GM23338 (cell line): ENCODE measurements around the gene DGCR6L. TPM values are rescaled to one million over a fixed set of nuclear protein-coding genes. Genes with fewer than 3 reads are reported as not detected.
A peak's percentile ranks its signal among the peaks of the same experiment; 100 is the strongest.
"Not testable (repeated sequence)": the region's sequence is repeated elsewhere in the genome, so short reads cannot be mapped to it uniquely, and the experiment has no call there.

Experiments
- ATAC-seq: fragments of 200-7000 bp; cut with Tn5 transposase; 3 replicates; pipeline ENCODE4 v1.9.1; 2020
- DNase-seq: peaks from one replicate; pipeline ENCODE4 v3.0.0-alpha.2; 2015; ENCODE audit warnings: low spot score
- H2AFZ ChIP-seq: fragments of 200-600 bp; sonication (generic); 2 replicates; pipeline ENCODE4 v1.8.0; 2016; ENCODE audit warnings: antibody characterized with exemption, mild to moderate bottlenecking, moderate library complexity
- H3F3A ChIP-seq: fragments of 200-600 bp; sonication (generic); replicated peaks from 2 replicates; pipeline ENCODE4 v1.8.0; 2017; ENCODE audit warnings: antibody characterized with exemption, mixed run types, low read depth
- H3K27ac ChIP-seq: fragments of 200-600 bp; sonication (generic); 2 replicates; pipeline ENCODE4 v1.6.1; 2016; ENCODE audit warnings: low read depth
- H3K27me3 ChIP-seq: fragments of 200-600 bp; sonication (generic); 2 replicates; pipeline ENCODE4 v1.8.0; 2016; ENCODE audit warnings: mild to moderate bottlenecking, mixed run types, moderate library complexity; ENCODE audit not compliant: insufficient read depth
- H3K36me3 ChIP-seq: fragments of 200-600 bp; sonication (generic); 2 replicates; pipeline ENCODE4 v1.8.0; 2016; ENCODE audit warnings: mild to moderate bottlenecking; ENCODE audit not compliant: insufficient read depth
- H3K4me1 ChIP-seq: fragments of 200-600 bp; sonication (generic); 2 replicates; pipeline ENCODE4 v1.8.0; 2016; ENCODE audit warnings: mild to moderate bottlenecking, moderate library complexity; ENCODE audit not compliant: insufficient read depth
- H3K4me2 ChIP-seq: fragments of 200-600 bp; sonication (generic); 2 replicates; pipeline ENCODE4 v1.7.1; 2017; ENCODE audit warnings: mixed run types
- H3K4me3 ChIP-seq: fragments of 200-600 bp; sonication (generic); 2 replicates; pipeline ENCODE4 v1.6.1; 2016; ENCODE audit warnings: mixed run types
- H3K79me2 ChIP-seq: fragments of 200-600 bp; sonication (generic); replicated peaks from 2 replicates; pipeline ENCODE4 v1.8.0; 2017; ENCODE audit warnings: mild to moderate bottlenecking; ENCODE audit not compliant: insufficient read depth
- H3K9me2 ChIP-seq: fragments of 200-600 bp; sonication (generic); 2 replicates; pipeline ENCODE4 v1.8.0; 2017; ENCODE audit not compliant: insufficient read depth
- H4K20me1 ChIP-seq: fragments of 200-600 bp; sonication (generic); replicated peaks from 2 replicates; pipeline ENCODE4 v1.8.0; 2017; ENCODE audit warnings: mild to moderate bottlenecking; ENCODE audit not compliant: insufficient read depth
- H3K27ac Mint-ChIP-seq: 2 replicates; pipeline ENCODE4 v1.8.0; 2020; ENCODE audit warnings: inconsistent platforms, mild to moderate bottlenecking, moderate library complexity, mixed read lengths
- H3K27me3 Mint-ChIP-seq: 3 replicates; pipeline ENCODE4 v1.8.0; 2022; ENCODE audit warnings: low read depth, mild to moderate bottlenecking, moderate library complexity, mixed read lengths, inconsistent platforms; ENCODE audit not compliant: insufficient read depth, poor library complexity
- H3K36me3 Mint-ChIP-seq: 3 replicates; pipeline ENCODE4 v1.8.0; 2021; ENCODE audit warnings: low read depth, mild to moderate bottlenecking, inconsistent platforms, moderate library complexity, mixed read lengths
- H3K4me1 Mint-ChIP-seq: 3 replicates; pipeline ENCODE4 v1.8.0; 2020; ENCODE audit warnings: mild to moderate bottlenecking, inconsistent platforms, mixed read lengths
- H3K4me3 Mint-ChIP-seq: 3 replicates; pipeline ENCODE4 v1.8.0; 2021; ENCODE audit warnings: moderate library complexity, mild to moderate bottlenecking, inconsistent platforms, mixed read lengths
- H3K9me3 Mint-ChIP-seq: 3 replicates; pipeline ENCODE4 v1.8.0; 2020; ENCODE audit warnings: moderate library complexity, mild to moderate bottlenecking, inconsistent platforms, mixed read lengths
- EZH2 ChIP-seq: fragments of 200-600 bp; sonication (generic); IDR thresholded peaks from one replicate; pipeline ENCODE4 v1.8.0; 2017; ENCODE audit warnings: antibody characterized with exemption, mild to moderate bottlenecking, low read depth; ENCODE audit not compliant: unreplicated experiment
- POLR2AphosphoS5 ChIP-seq: IDR thresholded peaks from 2 replicates; pipeline ENCODE4 v1.6.1; 2016; ENCODE audit warnings: antibody characterized with exemption, low read depth
- STAT1 ChIP-seq: IDR thresholded peaks from one replicate; pipeline ENCODE4 v1.6.1; 2016; ENCODE audit warnings: antibody characterized with exemption; ENCODE audit not compliant: unreplicated experiment
- polyA plus RNA-seq: library from polyadenylated mRNA; unstranded; fragments of >200 nt; fragmentation: Nextera tagmentation; extraction: Ambion mirVana; gene quantifications from 2 replicates; pipeline ENCODE4 v1.2.1, GENCODE V29; 2016
- total RNA-seq: library from RNA; depleted of rRNA; stranded (reverse); fragments of >200 nt; shearing (Covaris generic); gene quantifications from 2 replicates; pipeline ENCODE4 v1.2.3, GENCODE V29; 2014
- TF ChIP-seq, protein P1 (sequence below): fragments of 250-450 bp; sonication (Bioruptor Pico); IDR thresholded peaks from 2 replicates; pipeline ENCODE4 v1.5.0; 2020; ENCODE audit warnings: mild to moderate bottlenecking, moderate library complexity
- TF ChIP-seq, protein P2 (sequence below): IDR thresholded peaks from 2 replicates; pipeline ENCODE4 v1.6.1; 2016; ENCODE audit warnings: antibody characterized with exemption

The DGCR6L gene
- total and polyA plus RNA-seq, 2 experiments from 2014 or later, result 66.3 to 85.9 TPM

GRCh38 chr22:20328569-20328930, 8.7 kb upstream of the DGCR6L start:
- H3K4me3 Mint-ChIP-seq, H3F3A ChIP-seq, H4K20me1 ChIP-seq, H3K9me3 Mint-ChIP-seq, H3K27me3 Mint-ChIP-seq, H3K4me2 ChIP-seq, H3K4me3 ChIP-seq, H3K36me3 ChIP-seq, H2AFZ ChIP-seq, H3K27ac ChIP-seq, H3K4me1 ChIP-seq, H3K27ac Mint-ChIP-seq, H3K27me3 ChIP-seq, H3K9me2 ChIP-seq, ATAC-seq, H3K36me3 Mint-ChIP-seq, H3K4me1 Mint-ChIP-seq, H3K79me2 ChIP-seq: not testable (repeated sequence)
- peak; percentile 22 for DNase-seq

- H3K27me3 ChIP-seq, H3K36me3 Mint-ChIP-seq, H3K4me1 ChIP-seq, H3K4me3 ChIP-seq, H3K27ac Mint-ChIP-seq, H3K4me2 ChIP-seq, H4K20me1 ChIP-seq, H3K27ac ChIP-seq, H3F3A ChIP-seq, H3K79me2 ChIP-seq, ATAC-seq, DNase-seq, H3K9me2 ChIP-seq, H3K9me3 Mint-ChIP-seq, H3K4me3 Mint-ChIP-seq, H3K36me3 ChIP-seq, H2AFZ ChIP-seq: not testable (repeated sequence)
- Mint-ChIP-seq H3K4me1 (peaks cover 14% of the 10 kb centered on the region; the same call in 2 of the 3 replicates), H3K27me3 (peaks cover 11% of the 10 kb centered on the region)
Measured at GRCh38 chr22:20325996-20326395, 6.1 kb upstream of the DGCR6L start.

GRCh38 chr22:20324139-20324516, 4.3 kb upstream of the DGCR6L start:
- H3K79me2 ChIP-seq, result 0 out of 2 replicates have a peak, but pooled peaks cover 3% of the 10 kb centered on the region

More at GRCh38 chr22:20324139-20324516, 4.3 kb upstream of the DGCR6L start:
- ATAC-seq (no peak), DNase-seq (no peak)
- H3K27ac ChIP-seq, result no peak overlapping the region
- H3F3A ChIP-seq, result 0 out of 2 replicates have a peak, but pooled peaks cover 2% of the 10 kb centered on the region
- H3K36me3 ChIP-seq, result no peaks in the 10 kb centered on the region
- Mint-ChIP-seq H3K36me3 (no peaks in the 10 kb centered on the region), H3K27me3 (peaks cover 11% of the 10 kb centered on the region), H3K9me3 (no peaks in the 10 kb centered on the region; the same call in 2 of the 3 replicates), H3K4me3 (no peak overlapping the region), H3K27ac (no peak overlapping the region), H3K4me1 (peaks cover 22% of the 10 kb centered on the region; the same call in 2 of the 3 replicates)
- H2AFZ ChIP-seq, result no peak overlapping the region
- TF ChIP-seq, protein P1, sequence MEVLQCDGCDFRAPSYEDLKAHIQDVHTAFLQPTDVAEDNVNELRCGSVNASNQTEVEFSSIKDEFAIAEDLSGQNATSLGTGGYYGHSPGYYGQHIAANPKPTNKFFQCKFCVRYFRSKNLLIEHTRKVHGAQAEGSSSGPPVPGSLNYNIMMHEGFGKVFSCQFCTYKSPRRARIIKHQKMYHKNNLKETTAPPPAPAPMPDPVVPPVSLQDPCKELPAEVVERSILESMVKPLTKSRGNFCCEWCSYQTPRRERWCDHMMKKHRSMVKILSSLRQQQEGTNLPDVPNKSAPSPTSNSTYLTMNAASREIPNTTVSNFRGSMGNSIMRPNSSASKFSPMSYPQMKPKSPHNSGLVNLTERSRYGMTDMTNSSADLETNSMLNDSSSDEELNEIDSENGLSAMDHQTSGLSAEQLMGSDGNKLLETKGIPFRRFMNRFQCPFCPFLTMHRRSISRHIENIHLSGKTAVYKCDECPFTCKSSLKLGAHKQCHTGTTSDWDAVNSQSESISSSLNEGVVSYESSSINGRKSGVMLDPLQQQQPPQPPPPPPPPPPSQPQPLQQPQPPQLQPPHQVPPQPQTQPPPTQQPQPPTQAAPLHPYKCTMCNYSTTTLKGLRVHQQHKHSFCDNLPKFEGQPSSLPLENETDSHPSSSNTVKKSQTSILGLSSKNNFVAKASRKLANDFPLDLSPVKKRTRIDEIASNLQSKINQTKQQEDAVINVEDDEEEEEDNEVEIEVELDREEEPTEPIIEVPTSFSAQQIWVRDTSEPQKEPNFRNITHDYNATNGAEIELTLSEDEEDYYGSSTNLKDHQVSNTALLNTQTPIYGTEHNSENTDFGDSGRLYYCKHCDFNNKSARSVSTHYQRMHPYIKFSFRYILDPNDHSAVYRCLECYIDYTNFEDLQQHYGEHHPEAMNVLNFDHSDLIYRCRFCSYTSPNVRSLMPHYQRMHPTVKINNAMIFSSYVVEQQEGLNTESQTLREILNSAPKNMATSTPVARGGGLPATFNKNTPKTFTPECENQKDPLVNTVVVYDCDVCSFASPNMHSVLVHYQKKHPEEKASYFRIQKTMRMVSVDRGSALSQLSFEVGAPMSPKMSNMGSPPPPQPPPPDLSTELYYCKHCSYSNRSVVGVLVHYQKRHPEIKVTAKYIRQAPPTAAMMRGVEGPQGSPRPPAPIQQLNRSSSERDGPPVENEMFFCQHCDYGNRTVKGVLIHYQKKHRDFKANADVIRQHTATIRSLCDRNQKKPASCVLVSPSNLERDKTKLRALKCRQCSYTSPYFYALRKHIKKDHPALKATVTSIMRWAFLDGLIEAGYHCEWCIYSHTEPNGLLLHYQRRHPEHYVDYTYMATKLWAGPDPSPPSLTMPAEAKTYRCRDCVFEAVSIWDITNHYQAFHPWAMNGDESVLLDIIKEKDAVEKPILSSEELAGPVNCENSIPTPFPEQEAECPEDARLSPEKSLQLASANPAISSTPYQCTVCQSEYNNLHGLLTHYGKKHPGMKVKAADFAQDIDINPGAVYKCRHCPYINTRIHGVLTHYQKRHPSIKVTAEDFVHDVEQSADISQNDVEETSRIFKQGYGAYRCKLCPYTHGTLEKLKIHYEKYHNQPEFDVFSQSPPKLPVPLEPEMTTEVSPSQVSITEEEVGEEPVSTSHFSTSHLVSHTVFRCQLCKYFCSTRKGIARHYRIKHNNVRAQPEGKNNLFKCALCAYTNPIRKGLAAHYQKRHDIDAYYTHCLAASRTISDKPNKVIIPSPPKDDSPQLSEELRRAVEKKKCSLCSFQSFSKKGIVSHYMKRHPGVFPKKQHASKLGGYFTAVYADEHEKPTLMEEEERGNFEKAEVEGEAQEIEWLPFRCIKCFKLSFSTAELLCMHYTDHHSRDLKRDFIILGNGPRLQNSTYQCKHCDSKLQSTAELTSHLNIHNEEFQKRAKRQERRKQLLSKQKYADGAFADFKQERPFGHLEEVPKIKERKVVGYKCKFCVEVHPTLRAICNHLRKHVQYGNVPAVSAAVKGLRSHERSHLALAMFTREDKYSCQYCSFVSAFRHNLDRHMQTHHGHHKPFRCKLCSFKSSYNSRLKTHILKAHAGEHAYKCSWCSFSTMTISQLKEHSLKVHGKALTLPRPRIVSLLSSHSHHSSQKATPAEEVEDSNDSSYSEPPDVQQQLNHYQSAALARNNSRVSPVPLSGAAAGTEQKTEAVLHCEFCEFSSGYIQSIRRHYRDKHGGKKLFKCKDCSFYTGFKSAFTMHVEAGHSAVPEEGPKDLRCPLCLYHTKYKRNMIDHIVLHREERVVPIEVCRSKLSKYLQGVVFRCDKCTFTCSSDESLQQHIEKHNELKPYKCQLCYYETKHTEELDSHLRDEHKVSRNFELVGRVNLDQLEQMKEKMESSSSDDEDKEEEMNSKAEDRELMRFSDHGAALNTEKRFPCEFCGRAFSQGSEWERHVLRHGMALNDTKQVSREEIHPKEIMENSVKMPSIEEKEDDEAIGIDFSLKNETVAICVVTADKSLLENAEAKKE, result no peak
- TF ChIP-seq STAT1, result no peak
- TF ChIP-seq POLR2AphosphoS5, result no peak
- TF ChIP-seq, protein P2, sequence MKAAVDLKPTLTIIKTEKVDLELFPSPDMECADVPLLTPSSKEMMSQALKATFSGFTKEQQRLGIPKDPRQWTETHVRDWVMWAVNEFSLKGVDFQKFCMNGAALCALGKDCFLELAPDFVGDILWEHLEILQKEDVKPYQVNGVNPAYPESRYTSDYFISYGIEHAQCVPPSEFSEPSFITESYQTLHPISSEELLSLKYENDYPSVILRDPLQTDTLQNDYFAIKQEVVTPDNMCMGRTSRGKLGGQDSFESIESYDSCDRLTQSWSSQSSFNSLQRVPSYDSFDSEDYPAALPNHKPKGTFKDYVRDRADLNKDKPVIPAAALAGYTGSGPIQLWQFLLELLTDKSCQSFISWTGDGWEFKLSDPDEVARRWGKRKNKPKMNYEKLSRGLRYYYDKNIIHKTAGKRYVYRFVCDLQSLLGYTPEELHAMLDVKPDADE, result no peak
- TF ChIP-seq EZH2, result no peak
- no peaks in the 10 kb centered on the region for H3K27me3 ChIP-seq
- no peak overlapping the region for H3K4me3 ChIP-seq
- peaks cover under 1% of the 10 kb centered on the region; the same call in 1 of the 2 replicates for H3K4me1 ChIP-seq
- H3K4me2 ChIP-seq, result no peak overlapping the region
- H3K9me2 ChIP-seq, result no peaks in the 10 kb centered on the region
- no peaks in the 10 kb centered on the region for H4K20me1 ChIP-seq
